ENCODE measurements around the gene TREML1.
A peak's percentile ranks its signal among the peaks of the same experiment; 100 is the strongest.

TREML1 gene

DNA sequence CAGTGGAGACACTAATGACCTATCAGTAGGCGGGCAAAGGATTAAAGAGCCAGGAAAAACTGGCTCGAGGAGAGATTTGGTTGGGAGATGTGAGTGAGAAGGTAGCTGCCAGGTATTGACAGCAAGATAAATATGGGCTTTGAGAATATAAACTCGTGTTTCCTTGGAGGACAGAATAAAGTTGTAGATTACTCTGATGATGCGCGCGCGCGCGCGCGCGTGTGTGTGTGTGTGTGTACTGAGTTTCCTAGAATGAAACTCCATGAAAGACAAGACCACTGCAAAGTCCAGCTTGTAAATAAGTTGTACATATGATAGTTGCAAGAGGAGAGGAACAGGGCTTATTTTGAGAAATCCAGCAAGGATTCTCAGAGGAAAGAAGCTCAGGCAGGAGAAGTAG is 22.0 kb upstream of the TREML1 start:
- Histone ChIP-seq H3K9me3 (ENCODE audit: control insufficient read depth, low read length) (no peaks in the 10 kb centered on the region), H3K9ac (ENCODE audit: low read length) (no peak overlapping the region), H3K4me3 (ENCODE audit: low read length) (no peak overlapping the region), H3K36me3 (ENCODE audit: control insufficient read depth, insufficient read depth, low read length, severe bottlenecking) (no peaks in the 10 kb centered on the region), H3K27me3 (replicated peaks; ENCODE audit: control insufficient read depth, insufficient read depth, low read length) (peaks cover 28% of the 10 kb centered on the region), H3K4me1 (ENCODE audit: control insufficient read depth, insufficient read depth, low read length) (no peaks in the 10 kb centered on the region)
- DNase-seq (ENCODE audit: low read depth): no peak

DNA sequence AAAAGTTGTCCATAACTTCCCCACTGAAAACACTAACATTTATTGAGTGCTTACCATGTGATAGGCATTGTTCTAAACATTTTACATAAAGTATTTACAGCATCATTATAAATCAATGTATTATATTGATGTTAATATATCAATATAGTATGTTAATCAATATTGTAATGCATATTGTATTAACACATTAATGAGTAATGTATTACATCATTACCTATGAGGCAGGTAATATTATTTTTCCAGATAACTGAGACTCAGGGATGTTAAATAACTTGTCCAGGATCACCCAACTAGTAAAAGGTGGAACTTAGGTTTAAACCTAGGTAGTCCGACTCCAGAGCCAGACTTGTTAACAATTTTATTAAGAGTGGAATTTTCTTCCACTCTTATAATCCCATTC is 20.9 kb upstream of the TREML1 start:
- H3K9me3 ChIP-seq (ENCODE audit: control insufficient read depth, low read length): no peaks in the 10 kb centered on the region
- no peak overlapping the region for H3K4me3 ChIP-seq (ENCODE audit: low read length)
- H3K9ac ChIP-seq (ENCODE audit: low read length): no peak overlapping the region
- peaks cover 26% of the 10 kb centered on the region for H3K27me3 ChIP-seq (replicated peaks; ENCODE audit: control insufficient read depth, insufficient read depth, low read length)
- no peaks in the 10 kb centered on the region for H3K4me1 ChIP-seq (ENCODE audit: control insufficient read depth, insufficient read depth, low read length)
- no peak for DNase-seq (ENCODE audit: low read depth)
- H3K36me3 ChIP-seq (ENCODE audit: control insufficient read depth, insufficient read depth, low read length, severe bottlenecking): no peaks in the 10 kb centered on the region

DNA sequence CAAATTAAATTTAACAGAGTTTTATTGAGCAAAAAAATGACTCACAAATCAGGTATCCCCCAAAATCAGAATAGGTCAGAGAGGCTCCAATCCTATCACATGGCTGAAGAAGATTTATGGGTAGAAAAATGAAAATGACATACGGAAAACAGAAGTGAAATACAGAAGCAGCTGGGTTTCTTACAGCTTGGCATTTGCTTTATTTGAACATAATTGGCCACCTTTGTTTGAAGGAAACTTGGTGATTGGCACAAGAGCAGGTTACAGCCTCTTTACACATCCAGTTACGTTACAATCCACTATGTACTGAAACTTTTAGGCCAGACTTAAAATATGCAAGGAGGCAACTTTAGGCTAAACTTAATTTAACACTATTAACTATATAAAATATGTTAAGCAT is 20.5 kb upstream of the TREML1 start:
- Histone ChIP-seq H3K9ac (ENCODE audit: low read length) (no peak overlapping the region), H3K4me3 (ENCODE audit: low read length) (no peak overlapping the region), H3K9me3 (ENCODE audit: control insufficient read depth, low read length) (no peaks in the 10 kb centered on the region), H3K4me1 (ENCODE audit: control insufficient read depth, insufficient read depth, low read length) (no peaks in the 10 kb centered on the region), H3K36me3 (ENCODE audit: control insufficient read depth, insufficient read depth, low read length, severe bottlenecking) (no peaks in the 10 kb centered on the region), H3K27me3 (replicated peaks; ENCODE audit: control insufficient read depth, insufficient read depth, low read length) (peaks cover 21% of the 10 kb centered on the region)
- no peak for DNase-seq (ENCODE audit: low read depth)

GRCh38 chr6:41171908-41172307 is 17.8 kb upstream of the TREML1 start:
- no peak for DNase-seq (ENCODE audit: low read depth)
- Histone ChIP-seq H3K36me3 (ENCODE audit: control insufficient read depth, insufficient read depth, low read length, severe bottlenecking) (no peaks in the 10 kb centered on the region), H3K27me3 (replicated peaks; ENCODE audit: control insufficient read depth, insufficient read depth, low read length) (peaks cover 21% of the 10 kb centered on the region), H3K9ac (ENCODE audit: low read length) (no peak overlapping the region), H3K9me3 (ENCODE audit: control insufficient read depth, low read length) (no peaks in the 10 kb centered on the region), H3K4me3 (ENCODE audit: low read length) (no peak overlapping the region), H3K4me1 (ENCODE audit: control insufficient read depth, insufficient read depth, low read length) (no peaks in the 10 kb centered on the region)

DNA sequence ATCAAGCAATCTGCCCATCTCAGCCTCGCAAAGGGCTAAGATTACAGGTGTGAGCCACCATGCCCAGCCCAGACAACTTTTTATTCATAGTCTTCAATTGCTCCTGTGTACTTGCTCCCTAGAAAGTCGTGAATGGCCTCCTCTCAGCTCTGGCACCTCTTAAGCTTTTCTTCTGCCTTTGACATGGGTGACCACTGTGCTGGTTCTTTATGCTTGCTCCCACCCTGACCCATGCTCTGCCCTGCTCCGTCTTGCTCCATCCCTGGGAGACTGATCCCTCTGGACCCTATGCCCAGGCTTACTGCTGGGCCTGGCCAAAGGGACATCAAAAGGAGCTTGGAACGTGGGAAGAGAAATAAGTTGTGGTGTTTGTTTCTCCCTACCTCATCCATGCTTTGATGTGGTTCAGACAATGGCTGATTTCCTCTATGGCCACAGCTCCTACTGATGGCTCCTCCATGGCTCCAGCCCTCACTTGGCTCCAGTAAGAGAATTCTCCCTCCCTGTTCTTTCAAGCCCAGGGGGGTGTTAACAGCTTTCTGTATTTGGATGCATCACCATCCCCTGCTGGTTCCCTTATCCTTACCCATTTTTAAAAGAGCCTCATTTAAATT is 16.5 kb upstream of the TREML1 start:
- no peak for DNase-seq (ENCODE audit: low read depth)
- Histone ChIP-seq H3K9ac (ENCODE audit: low read length) (no peak overlapping the region), H3K4me3 (ENCODE audit: low read length) (no peak overlapping the region), H3K27me3 (replicated peaks; ENCODE audit: control insufficient read depth, insufficient read depth, low read length) (peaks cover 12% of the 10 kb centered on the region), H3K9me3 (ENCODE audit: control insufficient read depth, low read length) (no peaks in the 10 kb centered on the region), H3K4me1 (ENCODE audit: control insufficient read depth, insufficient read depth, low read length) (no peaks in the 10 kb centered on the region), H3K36me3 (ENCODE audit: control insufficient read depth, insufficient read depth, low read length, severe bottlenecking) (no peaks in the 10 kb centered on the region)

DNA sequence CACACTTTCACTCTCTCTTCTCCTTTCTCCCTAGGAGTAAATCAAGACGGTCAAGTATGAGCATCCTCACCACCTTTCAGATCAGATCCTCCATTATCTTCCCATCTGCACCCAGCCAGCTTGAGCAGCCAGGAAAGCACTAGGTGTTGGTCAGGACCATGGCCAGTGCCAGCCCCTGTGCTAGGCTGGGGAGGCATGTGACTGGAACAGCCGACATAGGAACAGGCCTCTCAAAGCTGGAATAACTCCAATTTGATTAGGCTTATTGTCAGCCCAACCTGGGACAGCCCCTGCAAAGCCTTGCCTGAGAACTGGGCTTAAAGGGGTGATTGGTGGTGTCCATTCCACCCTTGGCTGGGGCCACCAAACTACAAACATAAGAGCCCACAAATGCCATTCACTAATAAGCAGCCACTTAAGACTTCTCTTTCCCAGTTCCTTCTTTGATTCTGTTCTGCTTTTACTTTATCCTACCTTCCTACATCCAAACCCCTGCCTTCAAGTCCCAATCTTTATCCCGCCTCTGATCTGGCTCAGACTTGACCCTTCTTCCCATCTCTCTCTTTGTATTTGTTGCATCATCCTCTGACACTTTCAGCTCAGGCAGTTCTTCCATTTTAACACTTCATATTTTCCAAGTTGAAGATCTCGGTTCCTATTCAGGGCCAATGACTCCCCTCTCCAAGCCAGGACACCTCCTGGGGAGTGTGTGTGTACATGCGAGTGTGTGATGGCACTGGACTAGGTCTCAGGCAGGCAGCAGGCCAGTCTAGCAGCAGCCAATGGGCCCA is 13.2 kb upstream of the TREML1 start:
- H3K9me3 ChIP-seq (ENCODE audit: control insufficient read depth, low read length): no peaks in the 10 kb centered on the region
- H3K4me3 ChIP-seq (ENCODE audit: low read length): no peak overlapping the region
- H3K4me1 ChIP-seq (ENCODE audit: control insufficient read depth, insufficient read depth, low read length): no peaks in the 10 kb centered on the region
- H3K27me3 ChIP-seq (replicated peaks; ENCODE audit: control insufficient read depth, insufficient read depth, low read length): peaks cover 23% of the 10 kb centered on the region
- H3K36me3 ChIP-seq (ENCODE audit: control insufficient read depth, insufficient read depth, low read length, severe bottlenecking): no peaks in the 10 kb centered on the region
- peak; percentile 38 for DNase-seq (ENCODE audit: low read depth)
- H3K9ac ChIP-seq (ENCODE audit: low read length): no peak overlapping the region

DNA sequence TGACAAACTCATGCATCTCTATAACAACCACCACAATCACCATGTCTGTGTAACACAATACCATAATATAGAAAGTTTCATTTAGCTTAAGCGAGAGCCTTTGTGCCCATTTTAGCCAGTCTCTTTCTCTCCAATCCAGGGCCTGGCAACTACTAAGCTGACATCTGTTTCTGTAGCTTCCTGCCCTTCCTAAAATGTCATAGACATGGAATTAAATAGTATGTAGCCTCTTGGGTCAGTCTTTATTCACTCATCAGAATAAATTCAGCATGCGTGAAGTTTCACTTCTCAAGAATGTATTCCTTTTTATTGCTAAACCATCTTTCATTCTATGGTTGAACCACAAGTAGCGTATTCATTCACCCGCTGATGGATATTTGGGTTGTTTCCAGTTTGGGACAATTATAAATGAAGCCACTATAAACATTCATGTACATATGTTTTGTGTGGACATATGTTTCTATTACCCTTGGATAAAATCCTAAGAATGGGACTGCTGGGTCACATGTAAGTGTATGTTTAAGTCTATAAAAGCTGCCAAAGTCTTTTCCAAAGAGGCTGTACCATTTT is 10.5 kb upstream of the TREML1 start:
- no peaks in the 10 kb centered on the region for H3K9me3 ChIP-seq (ENCODE audit: control insufficient read depth, low read length)
- H3K9ac ChIP-seq (ENCODE audit: low read length): no peak overlapping the region
- DNase-seq (ENCODE audit: low read depth): no peak
- H3K36me3 ChIP-seq (ENCODE audit: control insufficient read depth, insufficient read depth, low read length, severe bottlenecking): no peaks in the 10 kb centered on the region
- no peaks in the 10 kb centered on the region for H3K4me1 ChIP-seq (ENCODE audit: control insufficient read depth, insufficient read depth, low read length)
- H3K4me3 ChIP-seq (ENCODE audit: low read length): no peak overlapping the region
- peaks cover 47% of the 10 kb centered on the region for H3K27me3 ChIP-seq (replicated peaks; ENCODE audit: control insufficient read depth, insufficient read depth, low read length)

DNA sequence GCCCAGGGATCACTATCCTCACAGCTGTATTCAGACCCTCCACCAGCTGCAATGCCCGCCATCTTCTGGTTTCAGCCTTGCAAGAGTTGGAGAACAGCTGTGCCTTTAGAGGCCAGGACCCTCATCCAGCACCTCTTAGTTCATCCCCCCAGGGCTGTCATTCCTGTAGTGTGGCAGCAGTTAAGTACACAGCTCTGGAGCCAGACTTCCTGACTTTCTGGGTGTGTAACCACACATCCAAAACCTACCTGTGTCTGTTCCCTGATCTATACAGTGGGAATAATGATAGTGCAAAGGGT is 9.2 kb upstream of the TREML1 start:
- DNase-seq (ENCODE audit: low read depth): no peak
- Histone ChIP-seq H3K4me3 (ENCODE audit: low read length) (no peak overlapping the region), H3K27me3 (replicated peaks; ENCODE audit: control insufficient read depth, insufficient read depth, low read length) (peaks cover 58% of the 10 kb centered on the region), H3K9ac (ENCODE audit: low read length) (no peak overlapping the region), H3K4me1 (ENCODE audit: control insufficient read depth, insufficient read depth, low read length) (no peaks in the 10 kb centered on the region), H3K9me3 (ENCODE audit: control insufficient read depth, low read length) (no peaks in the 10 kb centered on the region), H3K36me3 (ENCODE audit: control insufficient read depth, insufficient read depth, low read length, severe bottlenecking) (no peaks in the 10 kb centered on the region)

GRCh38 chr6:41162687-41163418 is 8.7 kb upstream of the TREML1 start, which contains the start of gene TREM2:
Gene TREM2 (minus strand): TSS chr6:41163116. CDS start chr6:41163082, 34 bp downstream.
- Histone ChIP-seq H3K4me3 (ENCODE audit: low read length) (no peak within 1 kb of the TSS), H3K27me3 (replicated peaks; ENCODE audit: control insufficient read depth, insufficient read depth, low read length) (peaks cover 60% of the 10 kb centered on the region), H3K9me3 (ENCODE audit: control insufficient read depth, low read length) (no peaks in the 10 kb centered on the region), H3K36me3 (ENCODE audit: control insufficient read depth, insufficient read depth, low read length, severe bottlenecking) (no peaks in the 10 kb centered on the region), H3K9ac (ENCODE audit: low read length) (no peak within 1 kb of the TSS), H3K4me1 (ENCODE audit: control insufficient read depth, insufficient read depth, low read length) (no peaks in the 10 kb centered on the region)
- no peak for DNase-seq (ENCODE audit: low read depth)

DNA sequence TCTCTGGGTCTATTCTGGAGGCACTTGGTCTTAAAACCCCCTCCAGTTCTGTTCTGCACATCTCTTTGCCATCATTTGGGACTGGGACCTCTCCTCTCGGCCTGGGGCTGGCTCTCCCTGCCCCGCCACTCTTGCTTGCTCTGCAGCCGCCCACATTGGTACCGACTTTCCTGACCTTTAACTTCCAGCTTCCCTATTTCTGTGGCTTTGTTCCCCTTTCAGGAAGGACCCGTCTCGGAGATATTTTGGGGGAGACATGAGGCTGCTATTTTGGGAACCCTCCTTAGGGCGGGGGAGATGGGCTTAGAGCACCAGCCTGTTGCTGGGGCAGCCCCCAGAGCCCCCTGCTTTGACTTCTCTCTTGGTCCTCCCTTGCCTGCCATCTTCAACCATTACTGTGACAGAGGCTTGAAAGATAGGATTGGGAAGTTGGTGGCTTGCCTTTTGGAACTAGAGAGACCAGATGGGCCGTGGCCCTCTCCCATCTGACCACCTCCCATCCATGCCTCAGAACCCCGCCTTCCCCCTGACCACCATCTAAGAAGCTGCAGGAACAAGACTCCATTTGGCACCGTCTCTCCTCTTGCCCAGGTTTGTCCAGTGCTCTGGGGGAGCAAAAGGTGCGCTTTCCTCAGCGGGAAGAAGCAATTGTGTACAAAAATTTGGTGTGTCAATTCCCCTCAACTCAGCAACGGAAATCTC is 7.9 kb upstream of the TREML1 start:
- H3K36me3 ChIP-seq (ENCODE audit: control insufficient read depth, insufficient read depth, low read length, severe bottlenecking): no peaks in the 10 kb centered on the region
- no peaks in the 10 kb centered on the region for H3K4me1 ChIP-seq (ENCODE audit: control insufficient read depth, insufficient read depth, low read length)
- no peaks in the 10 kb centered on the region for H3K9me3 ChIP-seq (ENCODE audit: control insufficient read depth, low read length)
- DNase-seq (ENCODE audit: low read depth): no peak
- H3K27me3 ChIP-seq (replicated peaks; ENCODE audit: control insufficient read depth, insufficient read depth, low read length): peaks cover 59% of the 10 kb centered on the region
- no peak overlapping the region for H3K4me3 ChIP-seq (ENCODE audit: low read length)
- no peak overlapping the region for H3K9ac ChIP-seq (ENCODE audit: low read length)

DNA sequence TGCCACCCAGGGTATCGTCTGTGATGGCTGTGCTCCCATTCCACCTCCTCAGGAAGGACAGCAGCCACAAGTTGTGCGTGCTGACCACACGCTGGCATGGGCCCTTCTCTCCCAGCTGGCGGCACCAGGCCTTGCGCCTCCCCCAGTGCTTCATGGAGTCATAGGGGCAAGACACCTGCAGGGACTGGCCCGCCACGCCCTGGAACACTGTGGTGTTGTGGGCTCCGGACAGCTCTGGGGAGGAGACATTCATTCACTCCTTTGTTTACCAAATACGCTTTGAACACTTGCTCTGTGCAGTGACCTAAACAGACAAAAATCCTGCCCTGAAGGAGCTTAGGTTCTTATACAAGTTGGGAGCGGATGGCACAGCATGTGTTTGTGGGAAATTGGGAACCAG is 7.2 kb upstream of the TREML1 start:
- Histone ChIP-seq H3K9ac (ENCODE audit: low read length) (no peak overlapping the region), H3K36me3 (ENCODE audit: control insufficient read depth, insufficient read depth, low read length, severe bottlenecking) (no peaks in the 10 kb centered on the region), H3K9me3 (ENCODE audit: control insufficient read depth, low read length) (no peaks in the 10 kb centered on the region), H3K4me1 (ENCODE audit: control insufficient read depth, insufficient read depth, low read length) (no peaks in the 10 kb centered on the region), H3K27me3 (replicated peaks; ENCODE audit: control insufficient read depth, insufficient read depth, low read length) (peaks cover 56% of the 10 kb centered on the region), H3K4me3 (ENCODE audit: low read length) (no peak overlapping the region)
- DNase-seq (ENCODE audit: low read depth): no peak
